Stimulated activated effector memory CD8-positive, alpha-beta T cell treated with anti-CD3 and anti-CD28 coated beads, Interleukin-12 subunit alpha, Interleukin-12 subunit beta, amount 100 ng/mL, for 72 hours (primary cell): ENCODE measurements around the gene SF1.

Source experiments
- ATAC-seq: fragments of 150-1000 bp; cut with Tn5 transposase; 2 replicates; pipeline ENCODE4 v1.10.0; 2021
- DNase-seq, 2 donors: peaks; one replicate each; pipeline ENCODE4 v3.0.0; 2021 to 2022; ENCODE audit warnings: low spot score in 2 of 2
- H3K27ac Mint-ChIP-seq: one replicate; pipeline ENCODE4 v1.8.0; 2022; ENCODE audit warnings: mild to moderate bottlenecking, mixed read lengths
- H3K36me3 Mint-ChIP-seq: one replicate; pipeline ENCODE4 v1.8.0; 2022; ENCODE audit warnings: mild to moderate bottlenecking, mixed read lengths
- H3K4me1 Mint-ChIP-seq: one replicate; pipeline ENCODE4 v1.8.0; 2022; ENCODE audit warnings: mixed read lengths
- H3K4me3 Mint-ChIP-seq: one replicate; pipeline ENCODE4 v1.8.0; 2022; ENCODE audit warnings: mild to moderate bottlenecking, mixed read lengths
- H3K9me3 Mint-ChIP-seq: one replicate; pipeline ENCODE4 v1.8.0; 2022; ENCODE audit warnings: mixed read lengths

Gene SF1

GRCh38 chr11:64752175-64752970 is 26.0 kb downstream of the SF1 start:
- Mint-ChIP-seq H3K27ac (no peak overlapping the region), H3K4me3 (no peak overlapping the region), H3K36me3 (peaks cover 9% of the 10 kb centered on the region)

GRCh38 chr11:64751580-64751979 is 26.8 kb downstream of the SF1 start:
- Mint-ChIP-seq H3K4me3 (no peak overlapping the region), H3K36me3 (peaks cover 9% of the 10 kb centered on the region), H3K9me3 (no peaks in the 10 kb centered on the region), H3K27ac (no peak overlapping the region), H3K4me1 (peaks cover 31% of the 10 kb centered on the region)
- ATAC-seq (no peak), DNase-seq (no peak)

More at GRCh38 chr11:64752175-64752970, 26.0 kb downstream of the SF1 start:
- Mint-ChIP-seq H3K4me1 (peaks cover 31% of the 10 kb centered on the region), H3K9me3 (no peaks in the 10 kb centered on the region)
- no peak for ATAC-seq
- DNase-seq, result no peak

DNA sequence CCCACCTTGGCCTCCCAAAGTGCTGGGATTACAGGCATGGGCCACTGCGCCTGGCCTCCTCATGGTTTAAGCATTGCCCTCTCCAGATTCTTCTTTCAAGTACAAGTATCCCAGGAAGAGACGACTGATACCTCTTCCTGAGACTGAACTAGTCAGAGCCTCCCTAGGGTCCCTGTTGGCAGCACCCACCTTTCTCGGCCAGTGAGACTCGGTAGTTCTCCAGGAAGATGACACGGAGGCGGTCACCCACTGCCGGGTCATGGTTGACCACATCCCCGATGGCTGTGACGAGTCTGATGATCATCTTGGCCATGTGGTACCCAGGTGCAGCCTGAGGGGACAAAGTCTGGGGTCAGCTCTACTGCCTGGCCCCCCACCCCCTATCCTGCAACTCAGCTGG is 27.2 kb downstream of the SF1 start:
- Mint-ChIP-seq H3K4me3 (no peak overlapping the region), H3K36me3 (peaks cover 9% of the 10 kb centered on the region), H3K4me1 (peaks cover 33% of the 10 kb centered on the region), H3K27ac (peak overlapping the region; percentile 63), H3K9me3 (no peaks in the 10 kb centered on the region)
- no peak for ATAC-seq
- DNase-seq, result no peak

GRCh38 chr11:64750361-64751054 is 27.8 kb downstream of the SF1 start:
- ATAC-seq, result no peak
- Mint-ChIP-seq H3K9me3 (no peaks in the 10 kb centered on the region), H3K4me3 (no peak overlapping the region), H3K27ac (peak overlapping the region; percentile 63), H3K36me3 (peaks cover 10% of the 10 kb centered on the region), H3K4me1 (peaks cover 39% of the 10 kb centered on the region)
- no peak for DNase-seq

GRCh38 chr11:64747961-64748665 is 30.2 kb downstream of the SF1 start:
- H3K27ac Mint-ChIP-seq, result peak overlapping the region; percentile 46
- H3K4me3 Mint-ChIP-seq, result no peak overlapping the region
- H3K36me3 Mint-ChIP-seq, result peaks cover 24% of the 10 kb centered on the region
- no peaks in the 10 kb centered on the region for H3K9me3 Mint-ChIP-seq
- H3K4me1 Mint-ChIP-seq, result peaks cover 49% of the 10 kb centered on the region
- DNase-seq (no peak), ATAC-seq (no peak)

GRCh38 chr11:64746486-64746885 is 31.9 kb downstream of the SF1 start:
- Mint-ChIP-seq H3K4me1 (peaks cover 47% of the 10 kb centered on the region), H3K27ac (no peak overlapping the region), H3K9me3 (no peaks in the 10 kb centered on the region), H3K36me3 (peaks cover 24% of the 10 kb centered on the region), H3K4me3 (peak overlapping the region; percentile 91)
- ATAC-seq (no peak), DNase-seq (no peak)

GRCh38 chr11:64745521-64746328 is 32.6 kb downstream of the SF1 start:
- peaks cover 24% of the 10 kb centered on the region for H3K36me3 Mint-ChIP-seq
- DNase-seq (peak; percentile 53 to 88), ATAC-seq (peak; percentile 54)
- H3K4me3 Mint-ChIP-seq, result peak overlapping the region; percentile 91
- H3K9me3 Mint-ChIP-seq, result no peaks in the 10 kb centered on the region
- peaks cover 48% of the 10 kb centered on the region for H3K4me1 Mint-ChIP-seq
- peak overlapping the region; percentile 79 for H3K27ac Mint-ChIP-seq

DNA sequence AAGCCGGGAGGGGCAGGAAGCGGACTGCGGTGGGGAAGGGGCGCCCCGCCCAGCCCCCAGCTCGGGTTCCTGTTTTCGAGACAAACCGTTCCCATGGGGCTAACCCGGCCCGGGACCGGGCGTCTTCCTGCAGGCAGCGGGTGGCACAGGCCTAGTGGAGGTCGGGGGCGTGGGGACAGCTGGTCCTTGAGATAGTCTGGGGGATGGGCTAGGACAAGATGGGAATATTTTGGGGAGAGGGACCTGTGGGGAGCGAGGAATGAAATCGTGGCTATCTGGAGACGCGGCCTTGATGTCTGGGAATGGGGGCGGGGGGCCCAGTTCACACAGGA is 33.2 kb downstream of the SF1 start:
- Mint-ChIP-seq H3K4me3 (peak overlapping the region; percentile 91), H3K4me1 (peaks cover 48% of the 10 kb centered on the region), H3K36me3 (peaks cover 24% of the 10 kb centered on the region), H3K27ac (peak overlapping the region; percentile 79), H3K9me3 (no peaks in the 10 kb centered on the region)
- ATAC-seq (peak; percentile 3), DNase-seq (peak; percentile 37 to 81)

GRCh38 chr11:64744544-64745188 is 33.7 kb downstream of the SF1 start:
- no peaks in the 10 kb centered on the region for H3K9me3 Mint-ChIP-seq
- DNase-seq (no peak), ATAC-seq (no peak)
- H3K36me3 Mint-ChIP-seq, result peaks cover 21% of the 10 kb centered on the region
- H3K27ac Mint-ChIP-seq, result peak overlapping the region; percentile 84
- peaks cover 47% of the 10 kb centered on the region for H3K4me1 Mint-ChIP-seq
- H3K4me3 Mint-ChIP-seq, result peak overlapping the region; percentile 92

GRCh38 chr11:64743591-64744543 is 34.5 kb downstream of the SF1 start, which contains the start of gene RASGRP2:
RASGRP2 (minus strand) TSS chr11:64744142; CDS start chr11:64742866, 1,276 bp downstream.
- H3K27ac Mint-ChIP-seq, result peak within 1 kb of the TSS; percentile 84
- H3K4me1 Mint-ChIP-seq, result peaks cover 47% of the 10 kb centered on the region
- H3K4me3 Mint-ChIP-seq, result peak within 1 kb of the TSS; percentile 92
- DNase-seq (peak; percentile 79 to 93), ATAC-seq (peak; percentile 60)
- peaks cover 21% of the 10 kb centered on the region for H3K36me3 Mint-ChIP-seq
- no peaks in the 10 kb centered on the region for H3K9me3 Mint-ChIP-seq

DNA sequence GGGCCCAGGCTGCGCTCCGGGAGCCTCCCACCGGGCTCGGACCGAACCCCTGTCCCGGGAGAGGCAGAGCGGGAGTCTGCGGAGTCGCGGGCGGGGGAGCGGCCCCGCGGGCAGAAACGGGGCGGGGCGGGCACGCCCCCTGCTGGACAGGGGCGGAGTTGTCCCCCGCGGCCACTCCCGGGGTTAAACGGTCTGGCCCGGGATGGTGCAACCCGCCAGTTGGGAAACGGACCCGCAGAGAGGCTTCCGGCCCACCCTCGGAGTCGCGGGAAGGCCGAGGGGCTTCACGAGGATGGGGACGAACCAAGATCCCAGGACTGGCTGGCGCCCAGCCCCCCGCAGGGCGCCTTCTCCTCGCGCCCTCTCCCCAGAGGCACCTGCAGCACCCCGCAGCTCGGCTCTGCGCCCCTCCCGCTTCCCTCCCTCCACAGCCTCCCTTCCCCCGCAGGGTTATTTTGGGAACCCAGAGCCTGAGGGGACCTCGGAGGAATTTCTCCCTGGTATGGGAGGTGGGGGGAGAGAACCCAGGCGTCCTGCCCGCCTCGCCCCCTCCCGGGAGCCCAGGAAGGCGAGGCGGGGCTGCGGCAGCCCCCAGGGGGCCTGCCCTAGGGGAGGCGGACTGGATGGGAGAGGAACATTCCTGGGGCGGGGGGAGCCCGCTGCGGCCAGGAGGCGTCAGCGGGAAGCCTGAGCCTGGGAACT is 35.3 kb downstream of the SF1 start:
- peak; percentile 90 to 94 for DNase-seq
- H3K27ac Mint-ChIP-seq, result no peak overlapping the region

GRCh38 chr11:64742087-64742888 is 36.1 kb downstream of the SF1 start:
- peak overlapping the region; percentile 92 for H3K4me3 Mint-ChIP-seq
- ATAC-seq, result peak; percentile 39
- peaks cover 32% of the 10 kb centered on the region for H3K36me3 Mint-ChIP-seq
- H3K27ac Mint-ChIP-seq, result peak overlapping the region; percentile 83
- H3K9me3 Mint-ChIP-seq, result no peaks in the 10 kb centered on the region
- H3K4me1 Mint-ChIP-seq, result peaks cover 47% of the 10 kb centered on the region
- DNase-seq, result no peak

More for the DNA sequence above, 35.3 kb downstream of the SF1 start:
- H3K4me3 Mint-ChIP-seq, result peak overlapping the region; percentile 92
- H3K9me3 Mint-ChIP-seq, result no peaks in the 10 kb centered on the region
- H3K4me1 Mint-ChIP-seq, result peaks cover 47% of the 10 kb centered on the region
- peak; percentile 60 for ATAC-seq
- H3K36me3 Mint-ChIP-seq, result peaks cover 27% of the 10 kb centered on the region
